ENCODE measurements around the gene DRAP1. TPM values are rescaled to one million over a fixed set of nuclear protein-coding genes. Genes with fewer than 3 reads are reported as not detected.
A peak's percentile ranks its signal among the peaks of the same experiment; 100 is the strongest.

DRAP1 gene
- total RNA-seq, 1 experiment from 2014 or later, result 114 TPM

- POLR2A ChIA-PET, result no interaction called here
- DNase-seq (ENCODE audit: low spot score), result no peak
- no peak overlapping the region for H3K27ac Mint-ChIP-seq
- no peaks in the 10 kb centered on the region for H3K9me3 Mint-ChIP-seq
- peaks cover 7% of the 10 kb centered on the region; the same call in 1 of the 2 replicates for H3K27me3 Mint-ChIP-seq (ENCODE audit: low read depth)
- CTCF ChIA-PET, result interaction anchor here (1.1 to 3.1 kb wide), 4 partner anchors 10 to 58 kb away, joined by 3 to 10 read pairs (median 5); partner anchors contain the start of gene FIBP
- ATAC-seq, result no peak
- TF ChIP-seq STAT6 (CRISPR knock-in tag; conservative IDR thresholded peaks at IDR 0.05; ENCODE audit: low read depth), result no peak
- TF ChIP-seq ZBTB21 (CRISPR knock-in tag; IDR thresholded peaks at IDR 0.05; ENCODE audit: borderline replicate concordance), result no peak
- TF ChIP-seq ZNF425 (CRISPR knock-in tag; conservative IDR thresholded peaks at IDR 0.05), result no peak
- no peak for TF ChIP-seq KAT7 (CRISPR knock-in tag; IDR thresholded peaks at IDR 0.05; ENCODE audit: borderline replicate concordance)
- TF ChIP-seq ZNF263 (CRISPR knock-in tag; IDR thresholded peaks at IDR 0.05; ENCODE audit: low read depth), result no peak
- no peak for TF ChIP-seq ESRRA (CRISPR knock-in tag; IDR thresholded peaks at IDR 0.05; ENCODE audit: borderline replicate concordance)
- TF ChIP-seq ETV6 (CRISPR knock-in tag; IDR thresholded peaks at IDR 0.05), result no peak
- TF ChIP-seq JUN (CRISPR knock-in tag; IDR thresholded peaks at IDR 0.05), result no peak
- TF ChIP-seq NR3C1 (CRISPR knock-in tag; conservative IDR thresholded peaks at IDR 0.05; ENCODE audit: low read depth), result no peak
- no peak for TF ChIP-seq NFYB (CRISPR knock-in tag; conservative IDR thresholded peaks at IDR 0.05; ENCODE audit: low read depth)
- no peak for TF ChIP-seq FOXP4 (CRISPR knock-in tag; IDR thresholded peaks at IDR 0.05)
- TF ChIP-seq MLX (CRISPR knock-in tag; IDR thresholded peaks at IDR 0.05), result no peak
- TF ChIP-seq CBFB (CRISPR knock-in tag; IDR thresholded peaks at IDR 0.05; ENCODE audit: low read depth), result no peak
- no peak for TF ChIP-seq IRF2 (CRISPR knock-in tag; IDR thresholded peaks at IDR 0.05; ENCODE audit: borderline replicate concordance, low read depth)
- no peak for TF ChIP-seq ZNF671 (CRISPR knock-in tag; IDR thresholded peaks at IDR 0.05)
- TF ChIP-seq ZNF138 (CRISPR knock-in tag; conservative IDR thresholded peaks at IDR 0.05), result no peak
- H3K4me1 Mint-ChIP-seq, result peaks cover 51% of the 10 kb centered on the region
- H3K36me3 Mint-ChIP-seq, result no peaks in the 10 kb centered on the region
- no peak overlapping the region for H3K4me3 Mint-ChIP-seq
Observed at GRCh38 chr11:65942531-65942930, 23.3 kb downstream of the DRAP1 start.

GRCh38 chr11:65944191-65944590 is 25.0 kb downstream of the DRAP1 start:
- TF ChIP-seq JUN (CRISPR knock-in tag; IDR thresholded peaks at IDR 0.05), result no peak
- TF ChIP-seq FOXP4 (CRISPR knock-in tag; IDR thresholded peaks at IDR 0.05), result no peak
- Mint-ChIP-seq H3K9me3 (no peaks in the 10 kb centered on the region), H3K4me1 (peaks cover 40% of the 10 kb centered on the region), H3K4me3 (no peak overlapping the region), H3K27me3 (ENCODE audit: low read depth) (peaks cover 7% of the 10 kb centered on the region; the same call in 1 of the 2 replicates), H3K27ac (peak overlapping the region; percentile 65; the same call in 1 of the 2 replicates), H3K36me3 (no peaks in the 10 kb centered on the region)
- POLR2A ChIA-PET, result no interaction called here
- CTCF ChIA-PET, result interaction anchor here (0.9 to 3.1 kb wide), 3 partner anchors 12 to 84 kb away, joined by 3 to 10 read pairs (median 3); no protein-coding TSS in a partner anchor
- ATAC-seq (no peak), DNase-seq (ENCODE audit: low spot score) (no peak)
